Uterus (tissue), 2 donors: Measurements from ENCODE around the gene MAP3K7CL.

Experiments used
- POLR2A ChIP-seq, 2 donors: fragments of 450-650 bp; IDR thresholded peaks; one replicate each; pipeline ENCODE4 v1.6.1; 2016; ENCODE audit warnings: antibody characterized with exemption in 2 of 2, mild to moderate bottlenecking in 1 of 2, moderate library complexity in 1 of 2
- TF ChIP-seq, protein P1 (sequence below), 4 experiments: fragments of 200-600 bp in 2 of 4; fragments of 450-650 bp in 2 of 4; sonication (generic) in 2 of 4; IDR thresholded peaks; one replicate each; pipeline ENCODE4 v1.5.1; 2016 to 2019; ENCODE audit warnings: antibody characterized with exemption in 4 of 4, mild to moderate bottlenecking in 2 of 4, moderate library complexity in 1 of 4

DNA sequence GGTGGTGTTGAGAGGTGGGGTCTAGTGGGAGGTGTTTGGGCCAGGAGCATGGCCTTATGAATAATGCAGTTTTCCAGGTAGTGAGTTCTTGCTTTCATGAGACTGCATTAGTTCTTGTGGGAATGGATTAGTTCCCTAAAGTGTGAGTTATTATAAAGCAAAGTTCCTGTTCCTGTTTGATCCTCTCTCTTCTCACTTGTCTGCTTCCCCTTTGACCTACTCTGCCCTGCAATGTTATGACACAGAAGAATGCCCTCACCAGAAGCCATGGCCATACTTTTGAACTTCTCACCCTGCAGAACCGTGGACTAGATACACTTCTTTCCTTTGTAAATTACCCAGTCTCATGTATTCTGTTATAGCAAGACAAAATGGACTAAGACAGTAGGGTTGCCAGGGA is 53.6 kb downstream of the MAP3K7CL start:
- TF ChIP-seq, protein P1, sequence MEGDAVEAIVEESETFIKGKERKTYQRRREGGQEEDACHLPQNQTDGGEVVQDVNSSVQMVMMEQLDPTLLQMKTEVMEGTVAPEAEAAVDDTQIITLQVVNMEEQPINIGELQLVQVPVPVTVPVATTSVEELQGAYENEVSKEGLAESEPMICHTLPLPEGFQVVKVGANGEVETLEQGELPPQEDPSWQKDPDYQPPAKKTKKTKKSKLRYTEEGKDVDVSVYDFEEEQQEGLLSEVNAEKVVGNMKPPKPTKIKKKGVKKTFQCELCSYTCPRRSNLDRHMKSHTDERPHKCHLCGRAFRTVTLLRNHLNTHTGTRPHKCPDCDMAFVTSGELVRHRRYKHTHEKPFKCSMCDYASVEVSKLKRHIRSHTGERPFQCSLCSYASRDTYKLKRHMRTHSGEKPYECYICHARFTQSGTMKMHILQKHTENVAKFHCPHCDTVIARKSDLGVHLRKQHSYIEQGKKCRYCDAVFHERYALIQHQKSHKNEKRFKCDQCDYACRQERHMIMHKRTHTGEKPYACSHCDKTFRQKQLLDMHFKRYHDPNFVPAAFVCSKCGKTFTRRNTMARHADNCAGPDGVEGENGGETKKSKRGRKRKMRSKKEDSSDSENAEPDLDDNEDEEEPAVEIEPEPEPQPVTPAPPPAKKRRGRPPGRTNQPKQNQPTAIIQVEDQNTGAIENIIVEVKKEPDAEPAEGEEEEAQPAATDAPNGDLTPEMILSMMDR (IDR thresholded peaks at IDR 0.05), result no peak
- TF ChIP-seq POLR2A (IDR thresholded peaks at IDR 0.05), result no peak
